ENCODE measurements around the gene ELOB.

ELOB gene

DNA sequence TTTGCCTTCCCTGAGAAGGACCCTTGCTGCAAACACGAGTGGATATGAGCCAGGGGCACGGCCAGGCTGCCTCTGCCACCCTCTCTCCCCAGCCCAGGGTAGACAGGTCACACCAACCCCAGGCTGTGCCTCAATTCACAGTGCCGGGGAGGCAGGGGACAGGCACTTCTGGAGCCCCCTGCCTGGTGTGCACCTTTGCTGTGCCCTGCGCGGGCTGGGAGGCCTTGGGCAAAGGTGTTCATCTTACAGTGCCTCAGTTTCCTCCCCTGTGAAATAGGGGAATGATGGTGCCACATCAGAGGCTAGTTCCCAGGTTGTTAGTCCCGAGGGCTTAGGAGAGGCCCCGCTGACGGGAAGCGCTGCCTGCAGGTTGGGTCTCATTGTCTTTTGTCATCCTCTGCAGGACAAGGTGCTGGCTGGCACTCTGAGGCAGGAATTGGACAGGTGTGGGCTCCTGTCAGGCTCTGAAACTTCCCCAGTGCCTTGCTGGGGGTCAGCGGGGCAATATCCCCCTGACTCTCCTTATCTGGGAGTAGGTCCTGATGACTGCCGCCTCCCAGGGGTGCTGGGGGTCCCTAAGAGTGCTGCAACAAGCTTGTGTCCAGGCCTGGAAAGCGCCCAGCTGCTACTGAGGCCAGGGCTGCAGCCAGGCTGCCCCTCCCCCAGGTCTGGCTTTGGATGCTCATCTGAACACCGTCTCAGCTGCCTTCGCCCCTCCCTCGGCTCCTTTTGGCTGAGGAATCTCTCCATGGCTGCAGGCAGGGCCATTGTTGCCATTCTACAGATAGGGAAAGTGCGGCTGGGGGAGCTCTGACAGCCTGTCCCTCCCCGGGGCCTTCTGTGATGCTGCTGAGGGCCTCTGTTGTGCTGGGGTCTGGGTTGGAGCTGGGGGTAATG is 43.1 kb upstream of the ELOB start:
- Histone ChIP-seq H4K20me1 (no peaks in the 10 kb centered on the region; a peak in 1 of 22 replicates), H3K4me1 (peaks cover 8 to 22% (median 15%) of the 10 kb centered on the region in 10 experiments; a peak in 17 of 20 replicates)

GRCh38 chr16:2819179-2819938 is 42.3 kb upstream of the ELOB start:
- H3K27me3 ChIP-seq: no peaks in the 10 kb centered on the region
- no peaks in the 10 kb centered on the region for H3K9me3 ChIP-seq (replicated peaks in 1 of 11)
- peaks cover 8 to 28% (median 19%) of the 10 kb centered on the region in 10 experiments; a peak in 17 of 20 replicates for H3K4me1 ChIP-seq
- H3K4me3 ChIP-seq: no peak overlapping the region
- H3K36me3 ChIP-seq: no peaks in the 10 kb centered on the region
- no peak overlapping the region for H3K27ac ChIP-seq
- no peak for TF ChIP-seq Cebpa-rat (IDR thresholded peaks at IDR 0.05)
- no peak overlapping the region; a peak in 1 of 22 replicates for H3K9ac ChIP-seq
- no peak overlapping the region for H3K4me2 ChIP-seq
- H4K20me1 ChIP-seq: no peaks in the 10 kb centered on the region; a peak in 1 of 22 replicates

More for the DNA sequence above, 43.1 kb upstream of the ELOB start:
- Histone ChIP-seq H3K4me3 (no peak overlapping the region), H3K36me3 (no peaks in the 10 kb centered on the region), H3K9me3 (replicated peaks in 1 of 11) (no peaks in the 10 kb centered on the region), H3K4me2 (no peak overlapping the region), H3K27me3 (no peaks in the 10 kb centered on the region), H3K27ac (no peak overlapping the region), H3K9ac (no peak overlapping the region)
- no peak for TF ChIP-seq Cebpa-rat (IDR thresholded peaks at IDR 0.05)

GRCh38 chr16:2818272-2818876 is 41.3 kb upstream of the ELOB start:
- Histone ChIP-seq H3K9ac (peak overlapping the region in 3 of 11 experiments; percentile 56 to 73 (median 68); a peak in 5 of 22 replicates), H3K27ac (peak overlapping the region in 1 of 11 experiments; percentile 66; a peak in 1 of 22 replicates), H4K20me1 (no peaks in the 10 kb centered on the region; a peak in 1 of 22 replicates), H3K4me2 (peak overlapping the region in 9 of 11 experiments; percentile 42 to 70 (median 62); a peak in 18 of 22 replicates), H3K4me1 (peaks cover 8 to 31% (median 20%) of the 10 kb centered on the region in 10 experiments; a peak in 17 of 20 replicates), H3K9me3 (replicated peaks in 1 of 11) (no peaks in the 10 kb centered on the region), H3K36me3 (no peaks in the 10 kb centered on the region), H3K4me3 (peak overlapping the region in 5 of 10 experiments; percentile 43 to 64 (median 55); a peak in 5 of 20 replicates), H3K27me3 (no peaks in the 10 kb centered on the region)
- TF ChIP-seq Cebpa-rat (IDR thresholded peaks at IDR 0.05): no peak

DNA sequence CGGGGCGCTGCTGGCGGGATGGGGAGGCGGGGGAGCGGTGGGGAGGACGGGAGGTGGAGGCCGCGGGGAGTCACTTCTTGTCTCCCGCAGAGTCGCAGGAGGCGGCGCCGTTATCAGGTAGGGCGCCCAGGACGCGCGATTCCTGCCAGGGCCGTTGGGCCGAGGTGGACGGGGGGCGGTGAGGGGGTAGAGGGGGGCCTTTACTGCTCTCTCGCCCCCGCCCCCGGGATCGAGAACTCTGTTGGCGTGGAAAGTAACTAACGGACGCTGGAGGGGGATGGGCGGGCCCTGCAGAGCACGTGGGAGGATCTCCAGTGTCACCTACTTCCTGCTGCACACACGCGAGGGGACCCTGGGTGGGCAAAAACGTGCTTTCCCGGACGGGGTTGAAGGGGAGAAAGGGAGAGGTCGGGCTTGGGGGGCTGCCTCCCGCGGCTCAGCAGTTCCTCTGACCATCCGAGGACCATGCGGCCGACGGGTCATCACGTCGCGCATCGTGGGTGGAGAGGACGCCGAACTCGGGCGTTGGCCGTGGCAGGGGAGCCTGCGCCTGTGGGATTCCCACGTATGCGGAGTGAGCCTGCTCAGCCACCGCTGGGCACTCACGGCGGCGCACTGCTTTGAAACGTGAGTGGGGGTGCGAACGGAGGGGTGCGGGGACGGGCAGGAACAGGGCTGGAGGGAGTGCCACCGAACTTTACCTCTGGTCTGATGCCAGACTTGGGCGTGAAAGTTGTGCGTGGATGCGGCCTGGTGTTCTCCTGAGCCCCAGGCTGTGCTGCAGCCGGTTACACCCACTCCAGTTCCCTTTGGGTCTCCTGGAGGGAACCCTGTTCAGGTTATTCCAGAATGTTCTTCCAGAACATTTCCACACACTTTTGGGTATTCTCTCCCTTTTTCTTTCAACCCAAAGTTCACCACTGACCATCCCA is 40.5 kb upstream of the ELOB start:
- peak overlapping the region; percentile 56 to 75 (median 68); a peak in 20 of 22 replicates for H3K9ac ChIP-seq

GRCh38 chr16:2816751-2817339 is 39.8 kb upstream of the ELOB start, which contains the start of gene PRSS21:
Gene PRSS21, plus strand, starts transcription at chr16:2817237. Its CDS starts 32 bp downstream, at chr16:2817269.
- no peak for TF ChIP-seq Cebpa-rat (IDR thresholded peaks at IDR 0.05)
- Histone ChIP-seq H3K27ac (peak within 1 kb of the TSS in 10 of 11 experiments; percentile 48 to 69 (median 63); a peak in 18 of 22 replicates), H3K4me3 (peak within 1 kb of the TSS; percentile 37 to 64 (median 50)), H3K9me3 (replicated peaks in 1 of 11) (no peaks in the 10 kb centered on the region), H3K4me1 (peaks cover 8 to 37% (median 26%) of the 10 kb centered on the region in 10 experiments), H3K4me2 (peak within 1 kb of the TSS; percentile 53 to 78 (median 68)), H3K27me3 (no peaks in the 10 kb centered on the region), H4K20me1 (no peaks in the 10 kb centered on the region; a peak in 1 of 22 replicates), H3K9ac (peak within 1 kb of the TSS; percentile 56 to 75 (median 68)), H3K36me3 (no peaks in the 10 kb centered on the region)

More for the DNA sequence above, 40.5 kb upstream of the ELOB start:
- H3K4me3 ChIP-seq: peak overlapping the region; percentile 37 to 64 (median 50)
- H4K20me1 ChIP-seq: no peaks in the 10 kb centered on the region; a peak in 1 of 22 replicates
- no peaks in the 10 kb centered on the region for H3K27me3 ChIP-seq
- H3K36me3 ChIP-seq: no peaks in the 10 kb centered on the region
- no peaks in the 10 kb centered on the region for H3K9me3 ChIP-seq (replicated peaks in 1 of 11)
- peak overlapping the region; percentile 42 to 70 (median 62) for H3K4me2 ChIP-seq
- no peak for TF ChIP-seq Cebpa-rat (IDR thresholded peaks at IDR 0.05)
- H3K4me1 ChIP-seq: peaks cover 8 to 31% (median 20%) of the 10 kb centered on the region in 10 experiments; a peak in 17 of 20 replicates
- peak overlapping the region in 9 of 11 experiments; percentile 48 to 69 (median 60); a peak in 17 of 22 replicates for H3K27ac ChIP-seq

DNA sequence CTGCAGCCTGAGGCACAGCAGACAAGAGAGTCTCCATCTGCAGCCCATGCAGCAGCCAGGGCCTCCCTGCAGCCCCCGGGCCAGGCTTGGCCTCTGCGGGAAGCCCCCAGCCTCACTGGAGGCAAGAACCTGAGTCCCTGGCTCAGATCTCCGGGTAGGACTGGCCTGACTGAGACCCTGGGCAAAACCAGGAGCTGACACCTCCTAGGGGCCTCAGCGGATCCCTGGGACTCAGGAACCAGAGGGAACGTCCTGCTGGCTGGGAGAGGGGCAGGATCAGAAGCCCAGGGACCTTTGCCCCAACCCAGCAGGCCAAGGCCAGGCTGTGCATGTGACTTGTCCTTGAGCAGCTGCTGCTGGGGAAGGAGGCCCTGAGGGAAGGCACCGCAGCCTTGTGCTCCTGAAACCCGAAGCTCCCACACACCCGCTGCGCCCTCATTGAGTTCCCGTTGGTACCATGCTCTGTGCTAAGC is 38.3 kb upstream of the ELOB start:
- H3K4me2 ChIP-seq: 0 out of 22 replicates have a peak overlapping the region, but pooled peaks of 3 of the 11 experiments have one; percentile 5 to 15 (median 5)
- no peaks in the 10 kb centered on the region for H3K36me3 ChIP-seq
- H3K4me3 ChIP-seq: no peak overlapping the region
- H3K27me3 ChIP-seq: no peaks in the 10 kb centered on the region
- no peaks in the 10 kb centered on the region for H4K20me1 ChIP-seq
- peaks cover 8 to 42% (median 30%) of the 10 kb centered on the region in 10 experiments for H3K4me1 ChIP-seq
- H3K9ac ChIP-seq: peak overlapping the region in 1 of 11 experiments; percentile 35; a peak in 1 of 22 replicates
- no peaks in the 10 kb centered on the region for H3K9me3 ChIP-seq (replicated peaks in 1 of 11)
- no peak overlapping the region for H3K27ac ChIP-seq
- TF ChIP-seq Cebpa-rat (IDR thresholded peaks at IDR 0.05): no peak

DNA sequence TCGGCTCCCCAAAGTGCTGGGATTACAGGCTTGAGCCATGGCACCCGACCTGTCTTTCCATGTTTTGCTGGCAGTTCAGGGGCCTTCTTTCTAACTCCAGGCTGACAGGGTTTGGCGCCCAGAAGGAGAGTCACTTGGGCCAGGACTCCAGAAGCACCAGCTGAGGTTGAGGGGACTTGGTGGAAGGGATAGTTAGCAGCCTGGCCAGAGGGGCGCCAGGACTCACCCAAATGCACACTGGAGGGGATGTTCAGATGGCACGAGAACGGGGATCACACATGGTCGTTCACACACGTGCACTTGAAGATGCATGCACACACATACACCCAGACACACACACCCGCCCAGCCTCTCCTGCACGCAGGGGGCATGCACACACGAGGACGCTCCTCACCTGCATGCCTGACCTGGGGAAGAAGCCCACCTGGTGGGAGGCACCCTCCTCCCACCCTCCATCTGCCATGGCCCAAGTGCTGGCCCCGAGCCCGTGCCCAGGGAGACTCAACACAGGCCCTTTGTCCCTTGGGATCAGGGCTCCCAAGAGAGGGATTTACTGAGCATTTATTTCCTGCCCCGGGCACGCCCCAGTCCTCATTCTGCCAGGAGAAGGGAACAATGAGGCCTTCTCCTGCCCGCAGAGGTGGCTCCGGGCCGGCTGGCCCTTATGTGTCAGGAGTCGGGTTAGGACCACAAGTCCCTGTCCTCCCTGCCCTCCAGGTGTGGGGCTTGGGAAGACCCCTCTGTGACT is 37.6 kb upstream of the ELOB start:
- Histone ChIP-seq H3K4me1 (peaks cover 8 to 42% (median 30%) of the 10 kb centered on the region in 10 experiments), H3K9ac (peak overlapping the region in 1 of 11 experiments; percentile 35; a peak in 1 of 22 replicates), H3K4me3 (no peak overlapping the region), H3K36me3 (no peaks in the 10 kb centered on the region), H3K27me3 (no peaks in the 10 kb centered on the region), H4K20me1 (no peaks in the 10 kb centered on the region), H3K9me3 (replicated peaks in 1 of 11) (no peaks in the 10 kb centered on the region), H3K27ac (no peak overlapping the region), H3K4me2 (0 out of 22 replicates have a peak overlapping the region, but pooled peaks of 3 of the 11 experiments have one; percentile 5 to 15 (median 5))
- TF ChIP-seq Cebpa-rat (IDR thresholded peaks at IDR 0.05): no peak
